RKO (cell line): ENCODE results near the gene WFIKKN2.
"Not testable (repeated sequence)": the region's sequence is repeated elsewhere in the genome, so short reads cannot be mapped to it uniquely, and the experiment has no call there.

Experiments used
- DNase-seq: peaks from one replicate; pipeline ENCODE4 v3.0.0-alpha.2; 2016; ENCODE audit warnings: low spot score

WFIKKN2 gene

DNA sequence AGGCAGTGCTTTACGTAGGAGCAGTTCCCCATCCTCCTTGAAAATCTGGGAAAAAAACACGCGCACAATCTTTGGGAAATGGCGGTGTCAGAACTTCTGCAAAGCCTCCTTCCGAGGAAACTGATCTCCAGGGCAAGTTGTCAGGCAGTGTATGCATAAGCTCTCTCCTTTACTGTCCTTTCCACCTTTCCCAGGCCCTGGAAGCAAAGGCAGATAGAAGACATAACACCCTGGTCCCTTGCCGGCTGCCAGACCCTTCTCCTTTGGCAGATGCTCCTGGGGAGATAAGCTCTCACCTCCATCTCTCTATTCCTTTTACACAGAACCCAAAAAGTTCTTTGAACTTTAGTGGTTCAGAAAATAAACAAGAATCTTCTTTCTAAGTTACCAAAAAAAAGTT, 18.4 kb downstream of the WFIKKN2 start:
- DNase-seq: no peak

DNA sequence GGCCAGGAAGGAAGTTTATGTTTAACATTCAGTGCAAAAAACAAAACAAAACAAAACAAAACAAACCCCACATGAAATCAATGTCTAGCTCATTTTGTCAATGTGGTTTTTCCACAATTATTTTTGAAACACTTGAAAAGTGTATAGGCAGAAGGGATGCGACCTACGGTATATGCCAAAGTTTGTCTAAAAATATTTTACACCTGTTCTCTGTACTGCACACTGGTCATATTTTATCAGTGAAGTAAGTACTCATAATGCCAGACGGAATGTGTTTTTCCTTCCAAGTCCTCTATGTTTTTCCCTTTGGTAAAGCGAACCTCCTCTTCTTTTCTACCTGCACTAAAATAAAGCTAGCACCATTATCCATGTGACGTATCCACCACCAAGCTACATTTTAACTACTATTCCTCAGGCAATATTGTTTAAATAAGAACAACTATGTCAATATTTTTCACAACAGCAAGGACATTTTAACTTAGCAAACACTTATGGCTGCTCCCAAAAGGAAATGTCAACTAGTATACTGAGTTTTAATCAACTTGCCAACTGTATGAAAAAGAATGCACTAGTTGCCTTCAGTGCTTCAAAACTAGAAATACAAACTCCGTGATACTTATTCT, 20.4 kb downstream of the WFIKKN2 start:
- no peak for DNase-seq

DNA sequence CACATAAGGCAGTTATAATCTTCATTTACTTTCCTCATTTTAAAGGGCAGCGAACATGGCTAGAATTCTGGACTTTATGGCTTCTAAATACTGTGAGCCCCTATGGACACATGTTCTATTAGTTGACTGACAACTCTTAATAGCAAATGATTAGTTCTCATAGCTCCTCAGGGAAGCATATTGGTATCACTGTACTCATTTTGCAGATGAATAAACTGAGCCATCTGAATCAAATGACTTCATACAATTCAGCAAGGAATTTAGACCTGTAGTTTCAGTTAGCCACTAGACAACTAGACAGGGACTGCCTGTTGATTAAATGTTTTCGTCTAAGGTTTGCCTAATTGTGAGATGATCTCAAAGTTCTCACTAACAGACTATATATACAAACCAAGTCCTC, 21.0 kb downstream of the WFIKKN2 start:
- no peak for DNase-seq

DNA sequence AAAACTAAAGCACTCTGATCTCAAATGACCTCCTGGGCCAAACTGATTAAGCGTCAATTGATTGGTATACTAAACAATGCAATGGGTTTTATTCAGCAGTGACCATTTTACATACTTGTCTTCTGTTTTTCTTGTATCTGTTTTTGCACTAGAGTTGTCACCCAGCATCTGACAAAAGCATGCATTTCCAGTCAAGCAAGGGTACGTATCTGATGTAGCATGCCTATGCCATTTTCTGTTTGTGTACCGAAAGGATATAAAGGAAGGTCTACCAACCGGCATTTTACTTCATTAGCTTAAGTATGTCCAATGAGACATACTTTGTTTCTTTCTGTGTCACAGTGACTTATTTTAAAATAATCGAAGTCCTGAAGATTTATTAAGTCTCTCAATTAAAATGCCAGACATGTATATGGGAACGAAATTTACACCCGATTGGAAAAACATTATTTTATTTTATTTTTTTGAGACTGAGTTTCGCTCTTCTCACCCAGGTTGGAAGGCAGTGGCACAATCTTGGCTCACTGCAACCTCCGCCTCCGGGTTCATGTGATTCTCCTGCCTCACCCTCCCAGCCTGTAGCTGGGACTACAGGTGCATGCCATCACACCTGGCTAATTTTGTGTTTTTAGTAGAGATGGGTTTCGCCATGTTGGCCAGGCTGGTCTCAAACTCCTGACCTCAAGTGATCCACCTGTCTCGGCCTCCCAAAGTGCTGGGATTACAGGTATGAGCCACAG, 23.3 kb downstream of the WFIKKN2 start:
- DNase-seq: no peak

DNA sequence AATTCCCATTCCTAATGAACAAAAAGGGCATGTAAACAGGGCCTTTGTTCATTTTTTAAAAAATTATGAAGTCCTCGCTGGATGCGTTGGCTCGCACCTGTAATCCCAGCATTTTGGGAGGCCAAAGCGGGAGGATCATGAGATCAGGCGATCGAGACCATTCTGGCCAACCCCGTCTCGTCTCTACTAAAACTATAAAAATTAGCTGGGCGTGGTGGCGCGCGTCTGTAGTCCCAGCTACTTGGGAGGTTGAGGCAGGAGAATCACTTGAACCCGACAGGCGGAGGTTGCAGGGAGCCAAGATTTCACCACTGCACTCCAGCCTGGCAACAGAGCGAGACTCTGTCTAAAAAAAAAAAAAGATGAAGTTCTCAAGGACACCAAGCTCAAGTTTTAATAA, 24.3 kb downstream of the WFIKKN2 start:
- DNase-seq: not testable (repeated sequence)

DNA sequence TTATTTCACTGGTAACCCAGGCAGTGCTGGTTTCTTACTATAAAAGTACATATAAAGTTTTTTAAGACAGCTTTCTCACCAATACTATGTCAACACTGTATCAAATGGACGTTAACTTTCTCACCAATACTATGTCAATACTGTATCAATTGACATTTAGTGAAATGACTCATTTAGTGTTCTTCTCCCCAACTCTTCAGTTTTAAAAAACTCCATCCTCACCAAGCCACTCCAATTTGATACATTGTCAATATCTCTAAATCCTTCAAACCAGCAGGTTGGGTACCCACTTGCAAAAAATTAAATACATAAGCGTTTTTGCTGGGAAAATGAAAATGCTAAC, 25.9 kb downstream of the WFIKKN2 start:
- no peak for DNase-seq

DNA sequence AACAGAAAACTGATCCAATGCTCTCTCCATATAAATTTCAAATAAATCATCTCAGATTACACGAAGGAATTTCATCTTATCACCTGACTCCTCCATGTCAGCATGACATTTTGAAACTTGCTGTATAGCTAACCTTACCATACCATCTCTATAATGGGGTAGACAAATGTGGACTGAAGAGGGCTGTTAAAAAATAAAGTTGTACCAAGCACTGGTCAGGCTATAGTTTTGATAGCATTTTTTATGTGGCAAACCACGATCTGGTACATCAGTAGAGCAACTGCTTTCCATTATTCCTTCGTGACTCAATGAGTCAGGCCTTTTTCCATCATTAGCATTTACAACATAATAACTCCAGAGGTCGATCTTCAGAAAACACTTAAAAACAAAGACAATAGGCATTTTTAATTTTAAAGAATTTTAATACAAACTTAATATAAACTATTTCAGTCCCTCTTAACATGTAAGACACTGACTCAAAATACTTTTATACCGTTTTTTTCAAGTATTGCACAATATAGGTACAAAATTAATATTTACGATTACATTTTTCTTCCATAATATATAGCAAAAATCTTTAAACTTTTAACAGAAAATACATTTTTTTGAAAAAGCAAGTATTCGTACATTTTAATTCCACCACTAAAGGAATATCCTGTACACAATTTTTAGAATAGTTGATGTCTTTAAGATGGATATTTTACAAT, 26.6 kb downstream of the WFIKKN2 start:
- DNase-seq: no peak

DNA sequence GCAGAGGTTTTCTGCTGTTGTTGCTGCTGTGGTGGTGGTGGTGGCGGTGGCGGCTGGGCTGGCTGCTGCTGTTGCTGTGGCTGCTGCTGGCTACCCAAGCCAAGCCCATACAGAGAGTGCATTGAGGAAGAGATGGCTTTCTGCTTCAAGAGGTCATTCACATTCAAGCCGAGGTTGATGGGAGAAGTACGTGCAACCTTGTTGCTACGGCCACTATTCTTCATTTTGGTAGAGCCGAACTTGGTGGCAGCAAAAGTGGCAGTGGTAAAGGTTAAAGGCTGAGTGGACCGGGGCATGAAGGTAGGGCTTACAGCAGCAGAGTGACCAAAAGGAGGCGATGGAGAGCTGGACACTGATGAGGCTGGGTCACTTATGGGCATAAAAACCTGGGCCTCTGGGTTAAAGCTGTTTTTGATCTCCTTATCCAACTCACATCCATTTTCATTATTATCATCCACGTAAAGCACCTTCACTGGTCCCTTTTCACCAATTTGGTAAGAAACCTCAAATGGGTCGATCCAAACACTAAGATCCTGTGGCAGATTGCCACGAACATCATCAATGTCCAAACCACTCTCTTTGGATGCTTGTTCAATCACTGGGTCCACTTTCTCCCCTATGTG, 27.9 kb downstream of the WFIKKN2 start:
- peak; percentile 43 for DNase-seq

DNA sequence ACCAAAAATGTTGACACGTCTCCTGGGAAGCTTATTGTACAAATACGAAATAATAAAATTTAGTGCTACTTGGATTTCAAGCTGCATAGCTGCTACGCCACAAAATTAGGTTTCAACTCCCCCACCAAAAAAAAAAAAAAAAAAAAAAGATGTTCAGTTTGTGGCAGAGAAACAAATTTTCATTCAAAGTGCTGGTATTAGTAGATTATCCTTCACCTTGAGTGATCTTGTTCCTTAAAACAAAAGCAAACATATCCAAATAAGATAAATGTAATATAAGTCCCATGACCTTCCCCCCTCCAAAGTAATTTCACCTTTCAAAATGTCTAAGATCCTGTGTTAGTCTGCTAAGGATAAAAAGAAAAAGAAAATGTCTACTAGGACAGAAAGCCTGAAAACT, 28.5 kb downstream of the WFIKKN2 start:
- no peak for DNase-seq

DNA sequence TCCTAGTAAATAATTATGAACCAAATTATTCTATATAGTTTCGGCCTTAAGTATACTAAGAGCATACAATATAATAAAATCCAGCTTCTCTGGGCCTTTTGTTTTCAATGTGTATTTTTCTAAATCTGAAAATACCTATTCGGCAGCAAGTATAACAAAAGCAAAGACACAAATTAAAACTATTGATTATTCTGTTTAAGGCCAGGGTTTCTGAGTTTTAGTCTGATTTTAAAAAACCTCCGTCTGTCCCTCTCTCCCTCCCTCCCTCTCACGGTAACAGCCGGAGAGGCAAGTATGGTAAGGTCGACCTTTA, 29.3 kb downstream of the WFIKKN2 start:
- DNase-seq: peak; percentile 57

DNA sequence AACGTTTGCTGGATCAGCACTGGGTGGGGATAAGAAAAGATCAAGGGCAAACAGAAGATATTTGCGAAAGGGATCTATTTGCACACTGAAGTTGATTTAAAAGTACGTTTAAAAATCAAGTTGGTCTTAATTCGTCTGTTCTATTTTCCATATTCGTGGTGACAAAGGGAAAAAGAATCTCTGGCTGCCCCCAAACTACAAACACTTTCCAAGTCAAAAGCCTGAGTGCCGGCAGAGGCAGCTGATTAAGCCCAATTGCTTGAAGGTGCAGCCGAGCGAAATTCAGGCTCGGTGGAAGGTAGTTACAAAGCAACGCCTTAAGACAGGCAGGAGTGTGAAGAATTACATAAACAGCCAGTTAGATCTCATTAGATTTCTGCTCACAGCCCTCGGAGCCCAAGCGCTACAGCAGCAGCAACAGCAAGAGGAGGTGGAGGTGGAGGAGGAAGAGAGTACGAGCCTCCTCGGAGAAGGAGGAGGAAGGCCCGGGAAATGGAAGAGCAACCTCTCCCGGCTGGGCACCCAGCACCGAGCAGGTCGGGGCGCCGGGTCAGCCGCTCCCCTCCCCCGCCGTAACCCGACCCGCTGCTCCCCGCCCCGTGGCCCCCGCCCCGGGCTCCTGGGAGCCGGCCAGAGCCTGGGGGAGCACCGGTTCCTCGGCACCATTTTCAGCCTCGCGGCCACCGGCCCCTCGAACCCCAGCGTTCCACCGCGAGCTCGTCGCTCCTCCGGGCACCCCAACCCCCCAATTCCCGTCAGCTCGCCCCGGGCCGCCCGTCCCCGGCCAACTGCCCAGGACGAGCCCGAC, 29.9 kb downstream of the WFIKKN2 start:
- peak; percentile 71 for DNase-seq

DNA sequence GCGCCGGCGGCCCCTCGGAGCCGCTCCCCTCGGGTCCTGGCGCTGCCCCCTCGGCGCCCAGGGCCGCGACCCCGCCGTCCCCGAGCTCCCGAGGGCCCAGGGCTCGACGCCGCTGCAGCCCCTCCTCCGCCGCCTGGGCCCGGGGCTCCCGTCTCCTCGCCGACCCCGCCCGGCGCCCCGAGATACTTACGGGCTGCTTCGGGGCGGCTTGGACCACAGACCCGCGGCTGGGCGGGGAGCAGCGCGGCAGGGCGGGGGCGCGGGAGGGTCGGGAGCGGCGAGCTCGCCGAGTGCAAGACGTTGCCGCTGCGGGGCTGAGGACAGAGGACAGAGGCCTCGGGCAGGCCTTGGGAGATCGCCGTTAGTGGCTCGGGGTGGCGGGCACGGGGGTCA, 30.5 kb downstream of the WFIKKN2 start:
- no peak for DNase-seq

DNA sequence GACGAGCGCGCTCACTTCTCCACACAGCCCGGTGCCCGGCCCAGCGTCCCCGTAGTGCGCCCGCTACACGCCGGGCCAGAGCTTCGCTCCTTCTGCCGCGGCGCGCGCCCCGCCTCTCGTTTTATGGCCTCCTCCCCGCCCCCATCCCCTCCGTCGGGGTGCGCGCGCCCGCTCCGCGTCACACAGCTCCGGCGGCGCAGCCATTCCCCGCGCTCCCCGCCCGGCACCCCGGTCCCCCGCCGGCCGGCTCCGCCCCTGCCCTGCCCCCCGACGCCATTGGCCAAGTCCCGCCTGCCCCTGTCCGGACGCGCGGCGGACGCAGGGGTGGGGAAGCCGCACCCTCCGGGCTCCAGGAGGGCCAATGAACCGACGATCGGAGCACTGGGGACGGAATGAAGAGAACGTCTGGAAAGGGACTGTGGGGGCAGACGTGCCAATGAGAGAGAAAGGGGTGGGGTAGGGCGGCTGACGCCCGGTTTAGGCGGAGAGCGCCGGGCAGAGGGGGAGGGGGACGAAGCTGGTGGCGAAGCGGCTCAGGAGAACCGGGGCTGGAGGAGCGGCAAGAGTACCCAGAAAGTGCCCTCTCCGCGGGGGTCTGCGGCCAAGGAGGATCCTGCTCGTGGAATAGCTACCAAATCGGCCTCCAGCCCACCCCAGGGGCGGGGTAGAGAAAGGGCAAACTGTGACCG, 31.0 kb downstream of the WFIKKN2 start, which contains the start of gene TOB1:
TOB1 (minus strand) TSS at position 94 of the 689 bp plus-strand sequence. CDS start 2,337 bp downstream, outside the sequence.
- peak; percentile 94 for DNase-seq

DNA sequence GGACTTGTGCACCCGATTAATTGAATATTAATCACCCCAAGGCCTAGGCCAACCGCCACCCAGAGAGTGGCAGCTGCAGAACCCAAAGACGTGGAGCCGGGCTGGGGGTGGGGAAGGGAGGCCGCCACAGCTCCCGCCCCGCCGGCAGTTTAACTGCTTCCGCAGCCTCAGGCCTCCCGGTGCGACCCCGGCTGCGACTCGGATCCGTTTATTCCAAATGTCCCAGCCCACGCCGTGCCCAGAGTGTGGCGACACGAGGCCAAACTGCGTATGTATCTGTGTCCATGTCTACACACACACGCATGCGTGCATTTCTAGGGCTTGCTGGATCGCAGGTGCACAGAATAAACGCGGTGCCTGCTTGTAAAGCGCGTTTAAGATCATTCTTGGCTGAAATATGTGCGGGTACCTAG, 31.6 kb downstream of the WFIKKN2 start:
- peak; percentile 72 for DNase-seq

DNA sequence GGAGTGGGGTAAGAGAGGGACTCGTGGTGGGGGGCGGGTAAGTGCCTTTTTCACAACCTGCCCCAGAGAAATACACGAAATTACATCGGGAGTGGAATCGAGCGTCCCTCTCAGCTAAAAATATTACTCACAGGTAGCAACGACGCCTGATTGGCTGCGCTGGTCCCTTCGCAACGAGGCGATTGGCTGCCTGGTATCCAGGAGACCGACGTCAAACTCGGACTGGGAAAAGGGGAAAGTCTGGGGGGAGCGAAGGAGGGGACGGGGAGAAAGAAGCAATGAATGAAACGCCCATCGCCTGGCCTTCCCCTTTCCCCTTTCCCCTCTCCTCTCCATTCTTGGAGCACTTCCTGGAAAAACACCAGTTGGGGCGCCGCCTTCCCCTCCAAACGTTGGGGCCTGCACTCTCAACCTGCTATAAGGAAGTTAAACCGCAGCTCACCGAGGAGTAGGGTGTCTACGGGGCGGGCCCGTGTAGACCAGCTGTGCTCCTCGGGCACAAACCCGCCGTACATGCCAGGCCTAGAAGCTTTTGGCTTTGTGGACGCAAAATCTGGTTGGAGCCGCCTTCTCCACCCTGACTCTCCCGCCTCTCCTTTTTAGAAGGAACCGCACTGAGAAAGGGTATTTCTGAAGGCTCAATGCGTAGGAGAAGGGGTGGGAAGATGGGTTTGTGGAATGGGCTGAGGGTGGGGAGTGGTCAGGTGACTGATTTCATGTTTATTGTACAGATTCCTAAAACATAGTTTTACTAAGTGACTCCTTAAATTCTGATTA, 32.2 kb downstream of the WFIKKN2 start:
- peak; percentile 95 for DNase-seq

DNA sequence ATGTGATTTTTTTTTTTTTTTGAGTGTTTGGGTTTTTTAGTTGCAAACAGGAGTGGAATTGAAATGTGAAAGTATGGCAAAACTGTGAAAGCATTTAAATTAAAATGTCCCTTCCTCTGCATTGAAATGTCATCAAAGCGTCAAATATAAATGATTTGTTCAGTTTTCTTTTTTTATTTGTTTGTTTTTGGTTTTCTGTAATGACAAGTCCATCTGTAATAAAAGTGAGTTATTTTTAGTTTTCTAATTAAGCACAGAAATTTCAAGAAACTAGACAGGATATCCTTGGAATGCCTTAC, 32.7 kb downstream of the WFIKKN2 start:
- DNase-seq: no peak

DNA sequence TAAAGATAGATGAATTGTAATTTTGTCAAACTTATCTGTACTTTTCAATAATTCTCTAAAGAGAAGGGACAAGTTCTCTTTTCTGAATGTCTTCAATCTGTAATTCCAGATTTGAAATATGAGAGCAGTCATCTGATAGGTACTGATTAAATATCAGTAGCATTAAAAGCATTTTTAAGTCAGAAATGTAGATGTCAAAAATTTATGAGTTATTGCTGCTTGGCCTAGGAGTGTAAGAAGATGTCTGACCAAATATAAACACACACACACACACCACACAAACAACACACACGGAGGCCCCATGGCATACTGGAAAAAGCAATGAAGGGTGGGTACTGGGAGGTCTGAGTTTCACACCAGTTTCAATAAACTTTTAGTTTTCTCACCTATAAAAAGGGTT, 33.2 kb downstream of the WFIKKN2 start:
- DNase-seq: no peak

DNA sequence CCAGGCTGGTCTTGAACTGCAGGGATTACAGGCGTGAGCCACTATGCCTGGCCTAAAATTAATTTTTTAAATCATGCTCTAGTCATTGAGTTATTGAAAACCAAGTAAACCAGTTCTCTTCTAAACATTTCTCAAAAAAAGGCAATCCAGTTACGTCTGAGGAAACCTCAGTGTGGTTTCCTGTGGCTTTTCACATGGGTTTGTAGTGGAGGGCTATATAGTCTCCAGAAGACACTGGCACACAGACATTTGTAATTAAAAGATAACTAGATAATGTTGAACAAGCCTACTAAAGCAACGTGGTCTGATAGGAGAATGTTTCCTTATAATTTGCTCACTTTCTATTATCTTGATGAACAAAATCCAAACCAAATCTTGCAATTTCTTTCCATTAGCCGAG, 36.0 kb downstream of the WFIKKN2 start:
- no peak for DNase-seq

DNA sequence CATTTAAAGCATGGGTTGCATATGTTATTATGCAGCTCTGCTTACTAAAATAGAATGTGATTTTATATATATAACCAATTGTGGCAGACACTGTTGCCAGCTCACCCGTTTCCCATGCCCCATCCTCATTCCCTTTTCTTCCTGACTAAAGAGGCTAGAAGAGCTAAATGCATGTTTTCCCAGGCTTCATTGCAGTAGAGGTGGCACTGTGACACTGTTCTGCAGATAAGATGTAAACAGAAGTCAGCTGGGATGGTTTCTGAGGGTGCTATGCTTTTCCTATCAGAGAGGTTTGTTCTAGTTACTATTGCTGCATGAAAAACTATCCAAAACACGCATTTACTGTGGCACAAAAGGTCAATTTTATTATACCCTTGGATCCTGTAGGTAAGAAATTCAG, 36.5 kb downstream of the WFIKKN2 start:
- DNase-seq: no peak

DNA sequence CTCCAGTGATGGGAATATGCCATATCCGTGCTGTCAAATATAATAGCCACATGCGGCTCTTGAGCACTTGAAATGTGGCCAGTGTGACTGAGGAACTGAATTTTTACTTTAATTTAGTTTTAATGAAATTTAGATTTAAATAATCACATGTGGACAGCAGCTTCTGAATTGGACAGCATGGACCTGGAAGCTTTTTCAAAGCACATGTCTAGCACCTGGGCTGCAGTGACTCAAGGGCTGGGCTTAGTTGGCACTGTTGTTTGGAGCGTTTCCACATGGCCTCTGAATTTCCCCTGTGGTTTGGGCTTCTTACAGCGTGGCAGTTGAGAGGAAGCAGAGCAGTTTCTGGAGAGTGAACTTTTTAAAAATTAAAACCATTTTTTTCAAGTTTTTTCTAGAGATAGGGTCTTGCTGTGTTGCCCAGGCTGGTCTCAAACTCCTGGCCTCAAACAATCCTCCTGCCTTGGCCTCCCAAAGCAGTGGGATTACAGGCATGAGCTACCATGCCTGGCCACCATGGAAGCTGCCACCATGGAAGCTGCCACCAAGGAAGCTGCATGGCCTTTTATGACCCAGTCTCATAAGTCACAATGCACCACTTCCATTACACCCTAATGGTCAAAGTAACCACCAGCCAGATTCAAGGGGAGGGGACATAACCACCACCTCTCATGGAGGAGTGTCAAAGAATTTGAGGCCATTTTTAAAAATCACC, 37.5 kb downstream of the WFIKKN2 start:
- DNase-seq: no peak
